Measurements from ENCODE around the gene HYAL2.

HYAL2 gene

DNA sequence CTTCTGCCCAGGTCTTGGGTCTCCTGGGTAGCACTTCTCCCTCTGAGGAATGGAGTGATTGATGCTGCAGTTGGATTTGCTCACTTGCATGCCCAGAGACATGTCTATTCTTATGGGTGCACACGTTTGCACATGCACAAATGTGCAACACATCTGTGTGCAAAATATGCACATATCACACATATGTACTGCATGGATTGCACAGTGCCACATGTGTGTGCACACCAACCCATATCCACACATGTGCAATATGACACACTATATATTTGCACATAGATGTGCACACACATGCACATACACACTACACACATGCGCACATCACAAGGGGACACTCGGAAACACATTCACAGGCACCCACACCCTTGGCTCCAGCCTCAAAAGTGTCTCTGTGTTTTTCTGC, 54.3 kb downstream of the HYAL2 start:
- DNase-seq: no peak
